Right forelimb (tissue), 1 donor: ENCODE measurements around the gene FRMD6.

Source experiments
- DNase-seq: peaks from one replicate; pipeline ENCODE4 v3.0.0-alpha.2; 2018

The FRMD6 gene

GRCh38 chr14:51674294-51675002 lies 22.7 kb downstream of the FRMD6 start:
- no peak for DNase-seq

- DNase-seq = no peak
Observed at GRCh38 chr14:51676549-51676948, 24.8 kb downstream of the FRMD6 start.

- DNase-seq = no peak
Observed at GRCh38 chr14:51677266-51677665, 25.6 kb downstream of the FRMD6 start.

- no peak for DNase-seq
Observed at GRCh38 chr14:51677738-51678137, 26.0 kb downstream of the FRMD6 start.

GRCh38 chr14:51680031-51680430 lies 28.3 kb downstream of the FRMD6 start:
- no peak for DNase-seq

- no peak for DNase-seq
Observed at GRCh38 chr14:51681411-51681810, 29.7 kb downstream of the FRMD6 start.

GRCh38 chr14:51682411-51682810 lies 30.7 kb downstream of the FRMD6 start:
- no peak for DNase-seq

GRCh38 chr14:51684760-51685159 lies 33.0 kb downstream of the FRMD6 start:
- DNase-seq = no peak

- no peak for DNase-seq
Observed at GRCh38 chr14:51691176-51691575, 39.5 kb downstream of the FRMD6 start.

- no peak for DNase-seq
Observed at GRCh38 chr14:51692646-51693045, 40.9 kb downstream of the FRMD6 start.

- no peak for DNase-seq
Observed at GRCh38 chr14:51697848-51698247, 46.1 kb downstream of the FRMD6 start.

- no peak for DNase-seq
Observed at GRCh38 chr14:51701951-51702350, 50.2 kb downstream of the FRMD6 start.

GRCh38 chr14:51703787-51704186 lies 52.1 kb downstream of the FRMD6 start:
- DNase-seq = no peak

- no peak for DNase-seq
Observed at GRCh38 chr14:51704545-51704944, 52.8 kb downstream of the FRMD6 start.

- DNase-seq = no peak
Observed at GRCh38 chr14:51707327-51707726, 55.6 kb downstream of the FRMD6 start.

- DNase-seq = no peak
Observed at GRCh38 chr14:51711505-51711904, 59.8 kb downstream of the FRMD6 start.

- no peak for DNase-seq
Observed at GRCh38 chr14:51715250-51715649, 63.5 kb downstream of the FRMD6 start.

GRCh38 chr14:51715742-51716141 lies 64.0 kb downstream of the FRMD6 start:
- DNase-seq = no peak

GRCh38 chr14:51716610-51717009 lies 64.9 kb downstream of the FRMD6 start:
- no peak for DNase-seq

- DNase-seq = no peak
Observed at GRCh38 chr14:51717766-51718165, 66.1 kb downstream of the FRMD6 start.

GRCh38 chr14:51719955-51720354 lies 68.2 kb downstream of the FRMD6 start:
- no peak for DNase-seq

- no peak for DNase-seq
Observed at GRCh38 chr14:51723990-51724389, 72.3 kb downstream of the FRMD6 start.

GRCh38 chr14:51724650-51725049 lies 72.9 kb downstream of the FRMD6 start:
- DNase-seq = no peak

- DNase-seq = no peak
Observed at GRCh38 chr14:51725061-51725460, 73.4 kb downstream of the FRMD6 start.

- no peak for DNase-seq
Observed at GRCh38 chr14:51726166-51726899, 74.6 kb downstream of the FRMD6 start.
